ENCODE data around the gene DYNLT4.

- TF ChIP-seq CTCF (optimal IDR thresholded peaks at IDR 0.05 in 1 of 3, IDR thresholded peaks at IDR 0.05 in 1 of 3, conservative IDR thresholded peaks at IDR 0.05 in 1 of 3; ENCODE audit: extremely low read depth in 1 of 3, insufficient read depth in 2 of 3, low read length in 3 of 3) = no peak
- no peak for TF ChIP-seq EZH2 (IDR thresholded peaks at IDR 0.05; ENCODE audit: low read length)
These were observed 32.4 kb upstream of the DYNLT4 start for GRCh38 chr1:44839576-44839975.
